K562 (cell line): ENCODE measurements around the gene MED20. TPM values are rescaled to one million over a fixed set of nuclear protein-coding genes. Genes with fewer than 3 reads are reported as not detected.

ENCODE experiments used
- ATAC-seq: fragments of 200-7000 bp; cut with Tn5 transposase; 3 replicates; pipeline ENCODE4 v1.9.1; 2020; ENCODE audit warnings: moderate library complexity
- BruUV-seq: library from RNA; stranded (reverse); fragments of 400-500 nt; replicated peaks from 2 replicates; lab custom pipeline; 2021; lab: Mats Ljungman, UMichigan
- CTCF ChIA-PET: fragments of 300-600 bp; formaldehyde crosslinking; extraction: SDS; loops from one replicate; lab custom pipeline; 2021; ENCODE audit warnings: low intra/inter-chr PET ratio; lab: Yijun Ruan, JAX
- POLR2A ChIA-PET: fragments of 300-600, 350-650 bp; sonication (Branson Sonifier 250); formaldehyde crosslinking; extraction: SDS; loops from one replicate; lab custom pipeline; 2021; ENCODE audit warnings: antibody characterized with exemption, inconsistent platforms; lab: Yijun Ruan, JAX
- DNase-seq, 4 experiments: peaks; one replicate each; pipeline versions ENCODE4 v3.0.0 to v3.0.0-alpha.2; 2011 to 2018; ENCODE audit warnings: low spot score in 3 of 4, mixed read lengths in 3 of 4; ENCODE audit errors: extremely low read depth in 1 of 4
- FAIRE-seq: peaks from 2 replicates; lab custom pipeline; 2011; peaks lifted over from hg19 to GRCh38; lab: Jason Lieb, UNC
- H2AFZ ChIP-seq: 2 replicates; pipeline ENCODE4 v1.6.0; 2011; ENCODE audit warnings: low read depth, low read length, control low read depth, inconsistent platforms
- H3K27ac ChIP-seq: fragments of 200-600 bp; 3 replicates; pipeline ENCODE4 v1.8.0; 2011; ENCODE audit warnings: low read depth, mild to moderate bottlenecking, control low read depth, inconsistent platforms, low read length, moderate library complexity, mixed read lengths; ENCODE audit errors: extremely low read depth
- H3K27me3 ChIP-seq, 2 experiments: fragments of 300-600 bp in 1 of 2; 2 replicates in 1 of 2; 3 replicates in 1 of 2; pipeline versions ENCODE4 v1.6.0 to v1.8.0; 2011; ENCODE audit warnings: inconsistent platforms in 2 of 2, low read length in 2 of 2, mild to moderate bottlenecking in 1 of 2, mixed read lengths in 1 of 2, moderate library complexity in 1 of 2; ENCODE audit not compliant: control insufficient read depth in 2 of 2, insufficient read depth in 2 of 2
- H3K36me3 ChIP-seq: fragments of 300-600 bp; 3 replicates; pipeline ENCODE4 v1.8.0; 2011; ENCODE audit warnings: mild to moderate bottlenecking, low read length, inconsistent platforms; ENCODE audit not compliant: control insufficient read depth, insufficient read depth
- H3K4me1 ChIP-seq, 2 experiments: fragments of 200-600 bp in 1 of 2; replicated peaks in 1 of 2; 2 replicates in 1 of 2; 3 replicates in 1 of 2; pipeline versions ENCODE4 v1.5.1 to v1.8.0; 2011; ENCODE audit warnings: inconsistent platforms in 2 of 2, low read length in 2 of 2, mild to moderate bottlenecking in 1 of 2, mixed read lengths in 1 of 2, moderate library complexity in 1 of 2; ENCODE audit not compliant: control insufficient read depth in 2 of 2, insufficient read depth in 2 of 2
- H3K4me2 ChIP-seq: 2 replicates; pipeline ENCODE4 v1.6.1; 2011; ENCODE audit warnings: low read length, control low read depth, inconsistent platforms, mixed read lengths; ENCODE audit not compliant: insufficient read depth
- H3K4me3 ChIP-seq: fragments of 200-600 bp; sonication (generic), shearing (Covaris generic); 2 replicates; pipeline ENCODE4 v1.5.1; 2016; ENCODE audit warnings: control low read depth, inconsistent platforms
- H3K79me2 ChIP-seq: fragments of 200-600 bp; 3 replicates; pipeline ENCODE4 v1.8.0; 2011; ENCODE audit warnings: low read length, inconsistent platforms; ENCODE audit not compliant: control insufficient read depth, insufficient read depth
- H3K9ac ChIP-seq, 2 experiments: 2 replicates each; pipeline versions ENCODE4 v1.6.0 to v1.6.1; 2011; ENCODE audit warnings: low read depth in 2 of 2, low read length in 2 of 2, control low read depth in 1 of 2, inconsistent platforms in 1 of 2, mild to moderate bottlenecking in 1 of 2, mixed read lengths in 1 of 2; ENCODE audit not compliant: insufficient read depth in 1 of 2
- H3K9me1 ChIP-seq: one replicate; pipeline ENCODE4 v1.6.0; 2011; ENCODE audit warnings: inconsistent platforms, mild to moderate bottlenecking, low read length, moderate library complexity; ENCODE audit not compliant: control insufficient read depth, insufficient read depth
- H3K9me3 ChIP-seq: replicated peaks from 2 replicates; pipeline ENCODE4 v1.5.1; 2011; ENCODE audit warnings: low read depth, low read length, inconsistent platforms; ENCODE audit not compliant: control insufficient read depth, insufficient read depth
- H4K20me1 ChIP-seq: replicated peaks from 2 replicates; pipeline ENCODE4 v1.6.1; 2011; ENCODE audit warnings: low read length, inconsistent platforms, mixed read lengths; ENCODE audit not compliant: control insufficient read depth, insufficient read depth
- E2F3 ChIP-seq: fragments of 250-450 bp; sonication (Bioruptor Pico); IDR thresholded peaks from 2 replicates; pipeline ENCODE4 v1.4.0; 2020; ENCODE audit warnings: mild to moderate bottlenecking
- IFI16 ChIP-seq: fragments of 250-450 bp; sonication (Bioruptor Pico); IDR thresholded peaks from 2 replicates; pipeline ENCODE4 v2.1.2; 2022; ENCODE audit warnings: mild to moderate bottlenecking, inconsistent platforms
- MAFK ChIP-seq: IDR thresholded peaks from 2 replicates; pipeline ENCODE4 v1.6.1; 2011; ENCODE audit warnings: low read length, improper control_type of control experiment
- MTA3 ChIP-seq: fragments of 450-650 bp; formaldehyde crosslinking; IDR thresholded peaks from 2 replicates; pipeline ENCODE4 v1.6.1; 2017; ENCODE audit warnings: mild to moderate bottlenecking, borderline replicate concordance
- NR0B1 ChIP-seq: fragments of 450-650 bp; IDR thresholded peaks from one replicate; pipeline ENCODE4 v1.6.1; 2018; ENCODE audit warnings: mild to moderate bottlenecking, moderate library complexity; ENCODE audit not compliant: partially characterized antibody
- SAP30 ChIP-seq: fragments of 200-600 bp; sonication (generic); IDR thresholded peaks from 2 replicates; pipeline ENCODE4 v1.6.1; 2012; ENCODE audit warnings: borderline replicate concordance, low read depth, mild to moderate bottlenecking, moderate library complexity, low read length, control low read depth, inconsistent platforms; ENCODE audit not compliant: insufficient read depth, poor library complexity, severe bottlenecking
- SIN3B ChIP-seq: fragments of 450-650 bp; IDR thresholded peaks from 2 replicates; pipeline ENCODE4 v1.6.1; 2017; ENCODE audit warnings: low read depth, mild to moderate bottlenecking, moderate library complexity
- STAT5B ChIP-seq: fragments of 250-450 bp; sonication (Bioruptor Pico); IDR thresholded peaks from 2 replicates; pipeline ENCODE4 v1.8.0; 2021; ENCODE audit warnings: mild to moderate bottlenecking, inconsistent platforms
- THRB ChIP-seq: fragments of 450-650 bp; formaldehyde crosslinking; conservative IDR thresholded peaks from 2 replicates; pipeline ENCODE4 v1.4.0; 2022; ENCODE audit warnings: mild to moderate bottlenecking, missing genetic modification characterization
- WHSC1 ChIP-seq: IDR thresholded peaks from one replicate; pipeline ENCODE4 v1.6.1; 2012; ENCODE audit warnings: low read length, control low read depth, inconsistent platforms
- YBX1 ChIP-seq: fragments of 450-650 bp; IDR thresholded peaks from 2 replicates; pipeline ENCODE4 v1.7.1; 2016; ENCODE audit warnings: mild to moderate bottlenecking
- ZNF134 ChIP-seq: fragments of 250-450 bp; sonication (Bioruptor Pico); conservative IDR thresholded peaks from 2 replicates; pipeline ENCODE4 v1.4.0; 2020
- ZNF311 ChIP-seq: fragments of 250-450 bp; sonication (Bioruptor Pico); IDR thresholded peaks from 2 replicates; pipeline ENCODE4 v1.4.0; 2020; ENCODE audit warnings: mild to moderate bottlenecking, moderate library complexity
- ZNF347 ChIP-seq: fragments of 450-650 bp; formaldehyde crosslinking; IDR thresholded peaks from 2 replicates; pipeline ENCODE4 v1.4.0; 2020; ENCODE audit warnings: low read depth, mild to moderate bottlenecking, moderate library complexity
- WGBS: fragments of 100-300 bp; shearing (Covaris generic); methylation state at CpG from one replicate; pipeline ENCODE4 v1.1.6; 2016; ENCODE audit warnings: low coverage, mixed read lengths; ENCODE audit not compliant: insufficient coverage; ENCODE audit errors: missing lambda C conversion rate; 5-methylcytosine and 5-hydroxymethylcytosine counted together
- in situ Hi-C: fragments of 300-500 bp; cut with MboI; formaldehyde crosslinking; loops from 4 replicates; pipeline ENCODE4 v1.15.0; 2018; ENCODE audit warnings: inconsistent platforms, mixed read lengths
- intact Hi-C: fragments of 100-400 bp; cut with micrococcal nuclease; formaldehyde crosslinking; loops from 2 replicates; pipeline ENCODE4 v1.14.2; 2022
- polyA plus RNA-seq, 8 experiments: library from polyadenylated mRNA; depleted of rRNA in 4 of 8; stranded (reverse) in 5 of 8; unstranded in 3 of 8; fragments of >200 nt; fragmentation: Nextera tagmentation in 2 of 8; fragmentation: Illumina TruSeq in 1 of 8; extraction: Ambion mirVana in 2 of 8; extraction: Trizol in 1 of 8; gene quantifications; 2 replicates each; pipeline versions ENCODE4 v1.2.1 to v1.2.3, GENCODE V29; 2011 to 2014; ENCODE audit warnings: inconsistent platforms in 1 of 8, missing spikeins in 1 of 8
- total RNA-seq, 7 experiments: library from RNA; depleted of rRNA in 6 of 7; stranded (reverse); fragments of >200 nt in 6 of 7; fragmentation: Illumina TruSeq in 2 of 7; extraction: Trizol in 2 of 7; gene quantifications; 2 replicates each; pipeline versions ENCODE4 v1.2.1 to v1.2.3, GENCODE V29; 2011 to 2021; ENCODE audit warnings: low replicate concordance in 1 of 7

MED20 gene
- total and polyA plus RNA-seq, 9 of the 15 experiments (the other 6 are each of a cell fraction or from before 2014, with no cell fraction given) = 27.3 to 80.9 (median 46.0) TPM

GRCh38 chr6:41884957-41885356 lies 36.0 kb downstream of the MED20 start:
- ATAC-seq (no peak), FAIRE-seq (no peak), DNase-seq (no peak)
- Histone ChIP-seq H3K27ac (no peak overlapping the region), H3K27me3 (no peaks in the 10 kb centered on the region), H3K36me3 (no peaks in the 10 kb centered on the region), H2AFZ (no peak overlapping the region), H3K4me1 (no peaks in the 10 kb centered on the region), H3K79me2 (no peaks in the 10 kb centered on the region; the same call in 2 of the 3 replicates), H3K9me1 (no peaks in the 10 kb centered on the region), H3K4me3 (no peak overlapping the region), H3K9me3 (no peaks in the 10 kb centered on the region), H3K4me2 (no peak overlapping the region), H4K20me1 (no peaks in the 10 kb centered on the region), H3K9ac (no peak overlapping the region)
- TF ChIP-seq YBX1 = no peak
- intact Hi-C loops = no loop called here
- CTCF ChIA-PET = no interaction called here
- POLR2A ChIA-PET = interaction anchor here (1.7 kb wide), 1 partner anchor 8 kb away, joined by 7 read pairs; no protein-coding TSS in a partner anchor
- 50% methylated on average over 5 of the region's 5 CpGs for WGBS
- no TSS peak for BruUV-seq
- in situ Hi-C loops = no loop called here

DNA sequence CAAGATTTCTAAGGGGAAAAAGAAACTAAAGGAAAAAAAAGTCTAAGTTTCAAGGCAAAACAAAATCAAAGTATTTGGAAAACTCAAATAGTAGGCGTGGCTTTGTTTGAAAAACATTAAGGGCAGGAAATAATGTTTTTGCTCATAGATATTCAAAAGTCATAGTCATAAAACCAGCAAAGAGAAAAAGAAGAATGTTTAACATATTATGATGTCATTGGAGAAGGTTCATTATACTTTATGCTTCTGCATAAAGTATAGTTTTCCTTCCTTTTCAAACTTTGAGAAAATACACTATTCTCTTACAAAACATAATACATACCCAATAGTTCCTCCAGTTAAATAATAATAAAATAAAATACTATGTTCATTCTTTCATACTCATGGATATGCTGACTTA lies 39.4 kb downstream of the MED20 start:
- intact Hi-C loops = no loop called here
- in situ Hi-C loops = no loop called here
- H3K4me2 ChIP-seq = no peak overlapping the region
- FAIRE-seq (no peak), ATAC-seq (no peak), DNase-seq (no peak)
- no peak overlapping the region for H2AFZ ChIP-seq
- no peak overlapping the region for H3K4me3 ChIP-seq
- BruUV-seq = no TSS peak
- no peaks in the 10 kb centered on the region for H3K4me1 ChIP-seq
- no peak overlapping the region for H3K9ac ChIP-seq
- ChIA-PET POLR2A (interaction anchor here (1.4 kb wide), 1 partner anchor 12 kb away, joined by 6 read pairs; no protein-coding TSS in a partner anchor), CTCF (no interaction called here)
- 67% methylated on average over 1 of the region's 1 CpG for WGBS
- H3K9me3 ChIP-seq = no peaks in the 10 kb centered on the region
- H3K27me3 ChIP-seq = no peaks in the 10 kb centered on the region
- H4K20me1 ChIP-seq = no peaks in the 10 kb centered on the region
- no peaks in the 10 kb centered on the region for H3K36me3 ChIP-seq
- no peaks in the 10 kb centered on the region; the same call in 2 of the 3 replicates for H3K79me2 ChIP-seq
- no peak overlapping the region for H3K27ac ChIP-seq
- no peak for TF ChIP-seq MTA3
- no peak for TF ChIP-seq SIN3B
- no peak for TF ChIP-seq NR0B1
- no peak for TF ChIP-seq ZNF134 (CRISPR knock-in tag)
- TF ChIP-seq E2F3 (CRISPR knock-in tag) = no peak
- TF ChIP-seq SAP30 = no peak
- TF ChIP-seq ZNF347 (CRISPR knock-in tag) = no peak
- no peak for TF ChIP-seq THRB (CRISPR knock-in tag)
- TF ChIP-seq IFI16 (CRISPR knock-in tag) = no peak
- no peak for TF ChIP-seq WHSC1
- TF ChIP-seq ZNF311 = no peak
- no peak for TF ChIP-seq MAFK
- TF ChIP-seq STAT5B = no peak
- H3K9me1 ChIP-seq = no peaks in the 10 kb centered on the region
